Inflammatory macrophage (primary cell): ENCODE results near the gene VPS51.
"Not testable (repeated sequence)": the region's sequence is repeated elsewhere in the genome, so short reads cannot be mapped to it uniquely, and the experiment has no call there.

Experiments
- DNase-seq, 2 donors: peaks; one replicate each; pipeline ENCODE4 v3.0.0-alpha.2; 2020 to 2022

The VPS51 gene

GRCh38 chr11:65134952-65135632 lies 39.1 kb downstream of the VPS51 start:
- peak; percentile 95 for DNase-seq

GRCh38 chr11:65135633-65136145 lies 39.7 kb downstream of the VPS51 start:
- DNase-seq: no peak

GRCh38 chr11:65136515-65137096 lies 40.6 kb downstream of the VPS51 start:
- DNase-seq: no peak

- DNase-seq: no peak
Observed at GRCh38 chr11:65141896-65142494, 46.0 kb downstream of the VPS51 start.

- DNase-seq: no peak
Observed at GRCh38 chr11:65147352-65148075, 51.5 kb downstream of the VPS51 start.

GRCh38 chr11:65148657-65149056 lies 52.6 kb downstream of the VPS51 start:
- no peak for DNase-seq

GRCh38 chr11:65150131-65150508 lies 54.1 kb downstream of the VPS51 start:
- not testable (repeated sequence) for DNase-seq

- peak; percentile 91 to 95 for DNase-seq
Observed at GRCh38 chr11:65150509-65151299, 54.7 kb downstream of the VPS51 start.

- peak; percentile 24 to 49 for DNase-seq
Observed at GRCh38 chr11:65151331-65151899, 55.4 kb downstream of the VPS51 start.

- DNase-seq: peak; percentile 35 to 36
Observed at GRCh38 chr11:65152122-65152521, 56.1 kb downstream of the VPS51 start.

- DNase-seq: peak in 1 of 2 donors; percentile 67
Observed at GRCh38 chr11:65156256-65156655, 60.2 kb downstream of the VPS51 start.

- no peak for DNase-seq
Observed at GRCh38 chr11:65156926-65157325, 60.9 kb downstream of the VPS51 start.

- DNase-seq: peak; percentile 65 to 73
Observed at GRCh38 chr11:65157336-65157735, 61.3 kb downstream of the VPS51 start.

GRCh38 chr11:65159012-65159411 lies 63.0 kb downstream of the VPS51 start:
- DNase-seq: no peak

- DNase-seq: no peak
Observed at GRCh38 chr11:65160643-65161042, 64.6 kb downstream of the VPS51 start.
